Stimulated activated CD4-positive, alpha-beta T cell treated with anti-CD3 and anti-CD28 coated beads, Interleukin-15, amount 100 ng/mL, for 24 hours (primary cell): ENCODE measurements around the gene ZNF248.
"Not testable (repeated sequence)": the region's sequence is repeated elsewhere in the genome, so short reads cannot be mapped to it uniquely, and the experiment has no call there.

ENCODE experiments used
- DNase-seq: peaks from one replicate; pipeline ENCODE4 v3.0.0-alpha.2; 2020

Gene ZNF248

DNA sequence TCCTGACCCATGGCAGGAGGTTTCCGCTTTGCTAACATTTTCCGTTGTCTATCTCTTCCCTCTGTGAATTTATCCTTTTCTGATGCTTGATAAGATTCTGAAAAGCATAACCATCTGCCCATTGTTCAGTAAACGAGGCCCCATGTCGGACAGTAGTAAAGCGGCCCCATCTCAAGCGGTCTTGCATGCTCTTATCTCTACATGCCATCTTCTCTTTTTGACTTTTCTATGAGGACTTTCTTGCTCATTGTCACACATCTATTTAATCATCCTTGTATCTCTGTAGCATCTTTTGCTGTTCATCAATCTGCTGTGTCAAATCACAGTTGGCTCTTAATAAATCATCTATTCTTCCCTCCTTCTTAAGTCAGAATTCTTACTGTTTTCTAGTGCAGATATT, 37.6 kb downstream of the ZNF248 start:
- DNase-seq = no peak

DNA sequence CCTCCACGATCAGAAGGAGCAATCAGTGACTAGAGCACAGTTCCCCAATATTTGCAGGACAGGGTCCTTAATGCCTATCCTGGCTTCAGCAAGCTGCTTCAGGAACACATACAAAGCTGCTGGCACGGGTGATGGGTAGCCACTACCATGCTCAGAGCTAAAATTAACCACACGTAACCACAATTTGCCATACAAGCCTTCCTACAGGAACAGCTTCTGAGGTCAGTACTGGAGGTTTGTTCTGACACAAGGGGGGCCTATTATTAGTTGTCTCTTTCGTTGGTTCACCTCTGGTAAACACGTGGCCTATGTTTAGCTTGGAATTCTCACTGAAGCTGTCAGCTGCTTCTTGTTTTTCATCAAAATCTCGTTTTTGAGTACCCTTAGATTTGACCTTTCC, 41.1 kb downstream of the ZNF248 start:
- no peak for DNase-seq

DNA sequence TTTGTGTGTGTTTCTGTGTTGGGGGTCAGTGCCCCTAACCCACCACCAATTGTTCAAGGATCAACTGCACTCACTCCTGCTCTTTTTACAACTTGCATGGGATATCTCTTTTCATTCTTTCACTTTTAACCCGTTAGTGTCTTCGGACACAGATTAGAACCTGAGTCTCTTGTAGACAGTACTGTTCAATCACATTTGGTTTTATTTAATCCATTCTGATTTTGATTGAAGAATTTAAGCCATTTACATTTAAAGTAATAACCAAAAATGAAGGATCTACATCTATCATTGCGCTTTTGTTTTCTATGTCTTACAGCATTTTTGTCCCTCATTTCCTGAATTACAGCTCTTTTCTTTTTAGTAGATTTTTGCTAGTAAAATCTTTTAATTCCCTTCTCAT, 43.6 kb downstream of the ZNF248 start:
- no peak for DNase-seq

DNA sequence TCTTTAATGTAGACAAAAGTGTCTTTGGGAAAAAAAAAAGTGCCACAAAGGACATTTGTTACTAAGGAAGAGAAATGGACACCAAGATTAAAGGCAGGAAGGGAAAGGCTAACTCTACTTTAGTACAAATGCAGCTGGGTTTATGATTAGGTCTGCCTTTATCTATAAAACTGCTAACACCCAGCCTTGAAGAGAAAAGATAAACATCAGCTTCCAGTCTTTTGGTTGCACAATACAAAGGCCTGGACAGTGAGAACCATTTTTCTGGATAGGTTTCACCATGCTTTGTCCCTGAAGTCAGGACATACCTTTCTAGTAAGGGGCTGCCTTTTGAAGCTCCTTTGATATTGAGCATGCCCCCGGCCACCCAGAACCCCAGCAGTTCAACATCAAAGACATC, 45.1 kb downstream of the ZNF248 start:
- DNase-seq = no peak

DNA sequence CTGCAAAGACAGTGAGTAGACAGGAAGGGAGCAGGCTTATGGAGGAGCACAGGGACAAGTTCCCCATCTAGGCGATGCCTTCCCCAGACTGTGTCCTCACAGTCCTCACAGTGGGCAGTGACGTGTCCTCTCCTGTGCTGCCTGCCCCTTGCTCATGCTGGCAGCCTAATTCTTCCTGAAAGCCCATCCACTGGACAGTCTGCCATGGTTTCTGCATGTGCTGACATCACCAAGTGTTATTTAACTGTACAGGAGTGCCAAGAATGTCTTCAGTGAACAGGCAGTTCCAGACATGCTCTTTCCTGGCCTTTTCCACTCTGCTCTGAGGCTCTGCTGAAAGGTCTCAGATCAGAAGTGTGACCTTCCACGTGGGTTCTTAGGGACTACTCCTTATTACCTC, 54.1 kb downstream of the ZNF248 start:
- DNase-seq = no peak

DNA sequence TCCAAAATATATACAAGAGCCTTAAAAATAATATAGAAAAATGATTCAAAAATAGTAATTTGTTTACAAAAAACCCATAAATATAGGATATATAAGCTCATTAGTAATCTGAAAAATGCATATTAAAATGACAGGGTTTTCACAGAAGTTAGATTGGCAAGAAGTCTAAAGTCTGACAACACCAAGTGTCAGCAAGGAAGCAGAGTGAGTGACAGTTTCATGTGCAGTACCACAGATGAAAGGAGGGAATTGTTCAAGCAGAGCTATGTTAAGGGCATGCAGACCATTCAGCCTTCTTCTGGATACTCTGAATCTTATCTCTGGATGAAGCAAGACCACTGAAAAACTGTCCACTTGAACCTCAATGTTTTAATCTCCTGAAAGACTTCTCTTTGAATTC, 55.9 kb downstream of the ZNF248 start:
- no peak for DNase-seq

DNA sequence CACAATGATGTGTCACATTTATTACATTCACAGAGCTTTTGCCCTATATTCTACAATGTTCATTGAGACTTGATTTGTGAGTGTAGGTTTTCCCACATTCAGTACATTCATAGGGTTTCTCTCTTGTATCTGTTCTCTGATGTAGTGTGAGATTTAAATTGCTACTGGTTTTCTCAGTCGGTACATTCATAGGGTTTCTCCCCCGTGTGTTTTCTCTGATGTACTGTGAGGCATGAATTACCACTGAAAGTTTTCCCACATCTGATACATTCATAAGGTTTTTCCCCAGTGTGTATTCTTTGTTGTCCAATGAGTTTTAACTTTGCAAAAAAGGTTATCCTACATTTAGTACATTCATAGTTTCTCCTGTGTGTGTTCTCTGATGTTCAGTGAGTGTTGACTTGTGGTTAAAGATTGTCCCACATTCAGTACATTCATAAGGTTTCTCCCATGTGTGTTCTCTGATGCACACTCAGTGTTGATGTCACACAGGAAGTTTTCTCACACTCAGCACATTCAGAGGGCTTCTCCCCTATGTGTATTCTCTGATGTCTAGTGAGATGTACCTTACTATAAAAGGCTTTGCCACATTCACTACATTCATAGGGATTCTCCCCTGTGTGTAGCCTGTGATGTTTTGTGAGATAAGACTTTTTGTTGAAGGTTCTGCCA, 63.0 kb downstream of the ZNF248 start:
- no peak for DNase-seq

DNA sequence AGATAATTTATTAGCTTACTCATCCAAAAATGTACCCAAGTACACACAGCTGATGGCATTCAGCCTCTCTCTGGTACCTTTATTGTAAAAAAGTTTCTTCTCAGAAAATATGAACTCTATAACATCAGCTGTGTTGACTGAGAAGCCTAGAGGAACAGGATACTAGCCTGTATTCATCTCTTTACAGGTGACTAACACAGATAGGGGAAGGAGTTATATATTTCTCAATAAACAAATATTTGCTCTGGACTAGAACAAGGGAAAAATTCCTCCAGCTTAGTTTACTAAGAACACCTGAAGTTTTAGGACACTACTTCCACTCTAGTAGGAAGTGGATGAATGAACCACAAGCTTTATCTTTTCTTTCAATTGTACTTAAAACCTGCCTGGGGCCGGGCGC, 67.8 kb downstream of the ZNF248 start:
- no peak for DNase-seq

DNA sequence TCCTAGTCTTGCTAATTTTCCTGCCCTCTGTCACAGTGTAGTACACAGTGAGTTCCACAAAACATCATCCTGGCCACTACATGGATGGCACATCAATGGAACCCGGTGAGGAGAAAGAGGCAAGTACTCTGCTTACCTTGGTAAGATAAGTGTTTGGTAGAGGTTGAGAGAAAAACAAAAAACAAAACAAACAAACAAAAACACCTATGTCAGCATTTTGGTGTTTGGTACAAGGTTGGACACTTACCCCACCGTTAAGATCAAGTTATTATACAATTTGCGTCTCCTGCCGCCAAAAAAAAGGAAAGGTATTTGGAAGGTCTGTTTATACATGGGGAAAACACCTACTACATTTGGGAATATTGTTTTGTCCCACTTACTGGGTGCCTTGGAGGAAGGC, 72.7 kb downstream of the ZNF248 start:
- no peak for DNase-seq

DNA sequence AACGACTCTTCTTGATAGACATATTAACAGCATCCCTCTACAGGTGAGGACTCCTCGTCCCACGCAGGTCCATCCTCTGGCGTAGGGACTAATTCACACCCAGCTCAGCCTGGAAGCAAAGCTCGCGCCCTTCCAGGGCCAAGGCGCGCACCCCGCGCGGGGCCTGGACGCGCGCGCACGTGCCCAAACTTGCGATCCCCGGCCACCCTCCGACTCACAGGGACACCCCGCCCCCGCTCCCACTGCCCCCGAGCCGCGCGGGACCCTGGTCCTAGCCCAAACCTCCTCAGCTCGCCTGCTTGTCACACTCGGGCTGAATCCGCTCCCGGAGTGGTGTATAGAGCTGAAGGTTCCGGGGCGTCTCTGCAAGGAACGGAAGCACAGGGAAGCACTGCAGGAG, 76.9 kb downstream of the ZNF248 start:
- DNase-seq = no peak

DNA sequence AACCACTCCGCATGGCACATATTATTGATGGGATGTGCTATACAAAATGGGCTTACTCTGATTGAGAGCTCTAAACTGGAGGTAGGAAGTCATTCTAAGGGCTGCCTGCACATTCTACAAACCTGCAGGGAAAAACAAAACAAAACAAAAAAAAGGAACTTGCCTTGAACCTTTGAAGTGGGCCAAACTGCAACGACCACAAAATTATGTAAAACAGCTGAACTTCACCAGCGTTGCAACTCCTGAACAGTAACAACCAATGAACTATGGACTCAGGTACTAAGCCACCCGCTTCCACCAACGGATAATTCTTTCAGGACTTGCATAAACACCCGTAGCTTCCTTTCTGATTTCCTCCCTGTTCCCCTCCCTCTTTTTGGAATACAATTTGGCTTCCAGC, 80.4 kb downstream of the ZNF248 start:
- no peak for DNase-seq

DNA sequence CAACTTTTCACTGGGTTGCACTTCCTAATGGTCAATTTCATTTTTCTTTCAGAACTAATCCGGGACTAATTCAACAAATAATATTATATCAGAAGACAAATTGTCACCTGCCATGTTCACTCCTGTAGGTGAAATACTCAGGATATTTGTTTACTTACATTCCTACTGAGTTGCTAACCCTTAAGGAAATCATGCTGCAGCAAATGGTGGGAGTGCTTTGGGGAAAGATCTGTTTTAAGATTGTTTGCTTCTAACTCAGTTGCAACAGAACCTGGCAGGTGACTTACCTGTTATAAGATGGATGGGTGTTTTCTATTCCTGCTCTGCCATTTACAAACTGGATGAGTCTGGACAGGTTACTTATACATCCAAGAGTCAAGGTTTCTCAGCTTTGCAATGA, 81.8 kb downstream of the ZNF248 start:
- no peak for DNase-seq

DNA sequence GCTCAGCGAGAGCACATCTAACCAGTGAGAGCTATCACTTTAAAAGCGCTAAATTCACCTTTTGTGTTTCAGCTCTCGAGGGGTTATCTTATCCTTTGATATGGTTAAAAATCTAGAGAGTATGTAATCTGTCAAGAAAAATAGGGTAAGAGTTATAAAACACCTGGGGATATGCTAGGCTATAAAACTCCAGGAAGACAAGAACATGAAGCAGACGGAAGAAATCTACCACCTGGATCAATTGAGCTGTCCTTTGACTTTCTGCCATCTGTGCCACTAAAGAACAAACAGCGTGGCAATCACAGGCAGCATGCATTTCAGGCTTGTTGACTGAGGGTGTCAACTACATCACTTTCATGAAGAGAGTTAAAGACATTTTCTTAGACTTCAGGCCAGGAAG, 83.1 kb downstream of the ZNF248 start:
- no peak for DNase-seq

DNA sequence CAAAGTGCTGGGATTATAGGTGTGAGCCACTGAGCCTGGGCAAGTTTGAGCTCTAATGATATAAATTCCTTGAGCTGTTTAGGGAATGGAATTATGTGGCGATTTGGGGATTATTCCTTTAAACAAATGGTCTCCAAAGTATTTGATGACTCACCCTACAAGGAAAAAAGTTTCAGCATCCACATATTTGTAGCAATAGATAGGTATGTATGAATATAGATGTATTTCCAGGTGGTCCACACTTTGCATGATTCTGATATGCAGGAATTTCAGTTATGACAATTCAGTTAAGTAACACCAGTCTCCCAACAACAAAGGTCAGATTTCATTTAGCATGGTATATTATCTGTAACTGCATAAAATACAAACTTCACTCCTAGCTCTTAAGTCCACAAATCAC, 92.2 kb downstream of the ZNF248 start:
- no peak for DNase-seq

DNA sequence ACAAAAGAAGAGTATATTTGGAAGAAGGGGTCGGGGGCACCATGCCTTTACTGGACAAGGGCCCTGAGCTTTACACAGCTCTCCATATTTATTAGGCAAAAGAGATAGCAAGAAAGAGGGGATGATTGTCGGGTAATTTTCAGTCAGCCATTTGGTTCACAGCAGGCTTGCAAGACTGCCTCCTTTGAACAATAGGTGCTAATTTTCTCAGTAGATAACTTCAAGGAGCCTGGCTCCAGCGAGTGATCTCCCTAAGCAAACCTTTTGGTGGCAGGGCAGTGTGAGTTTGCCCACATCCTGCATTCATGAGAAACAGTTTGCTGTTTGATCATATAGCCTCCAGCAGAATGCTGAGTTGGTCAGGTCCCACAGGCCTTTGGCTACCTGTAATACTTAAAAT, 94.3 kb downstream of the ZNF248 start:
- DNase-seq = no peak

DNA sequence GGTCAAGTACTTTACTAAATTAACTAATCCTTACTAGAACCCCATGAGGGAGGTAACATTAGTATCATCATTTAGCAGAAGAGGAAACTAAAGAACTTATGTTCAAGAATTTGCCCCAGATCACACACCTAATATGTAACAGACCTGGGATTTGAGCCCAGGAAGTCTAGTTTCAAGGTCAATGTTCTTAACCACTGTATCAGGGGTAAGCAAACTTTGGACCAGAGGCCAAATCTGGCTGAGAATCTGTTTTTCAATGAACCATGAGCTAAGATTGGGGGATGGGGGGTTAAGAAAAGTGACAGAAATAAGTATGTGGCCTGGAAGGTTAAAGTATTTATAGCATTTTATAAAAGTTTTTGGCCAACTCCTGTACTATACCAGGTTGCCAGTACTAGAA, 95.1 kb downstream of the ZNF248 start:
- DNase-seq = no peak

DNA sequence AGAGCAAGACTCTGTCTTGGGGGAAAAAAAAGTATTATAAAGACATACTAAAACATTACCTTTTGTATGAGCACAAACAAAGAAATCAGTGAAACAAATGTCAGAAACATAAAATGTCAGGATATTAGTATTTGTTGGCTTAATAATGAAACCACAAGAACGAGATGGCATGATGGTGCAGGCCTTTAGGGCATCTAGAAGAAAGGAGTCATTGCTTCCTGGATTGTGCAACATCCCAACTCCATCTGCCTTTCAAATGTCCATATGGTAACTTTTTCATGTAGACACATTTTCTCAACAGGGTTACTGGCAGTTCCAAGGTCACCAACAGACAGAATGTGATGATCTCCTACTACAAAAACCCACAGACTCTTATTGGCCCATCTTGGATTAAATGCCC, 96.6 kb downstream of the ZNF248 start:
- no peak for DNase-seq

DNA sequence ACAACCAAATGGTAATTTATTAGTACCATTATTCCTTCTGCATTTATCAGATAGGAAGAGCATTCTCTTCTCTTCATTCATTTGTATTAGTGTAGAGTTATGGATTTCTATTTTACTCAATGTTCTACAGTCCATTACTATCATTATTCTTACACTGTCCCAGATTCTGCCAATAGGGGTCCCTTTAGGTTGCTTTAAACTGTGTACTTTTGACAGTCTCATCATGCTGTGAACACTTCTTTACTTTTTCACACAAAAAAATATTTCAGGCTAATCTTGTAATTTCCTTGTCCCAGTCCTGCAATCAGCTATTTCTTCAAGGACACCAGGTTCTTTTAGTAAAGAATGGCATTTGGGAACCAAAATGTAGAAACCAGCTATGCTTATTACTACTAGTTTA, 99.3 kb downstream of the ZNF248 start:
- DNase-seq = no peak

DNA sequence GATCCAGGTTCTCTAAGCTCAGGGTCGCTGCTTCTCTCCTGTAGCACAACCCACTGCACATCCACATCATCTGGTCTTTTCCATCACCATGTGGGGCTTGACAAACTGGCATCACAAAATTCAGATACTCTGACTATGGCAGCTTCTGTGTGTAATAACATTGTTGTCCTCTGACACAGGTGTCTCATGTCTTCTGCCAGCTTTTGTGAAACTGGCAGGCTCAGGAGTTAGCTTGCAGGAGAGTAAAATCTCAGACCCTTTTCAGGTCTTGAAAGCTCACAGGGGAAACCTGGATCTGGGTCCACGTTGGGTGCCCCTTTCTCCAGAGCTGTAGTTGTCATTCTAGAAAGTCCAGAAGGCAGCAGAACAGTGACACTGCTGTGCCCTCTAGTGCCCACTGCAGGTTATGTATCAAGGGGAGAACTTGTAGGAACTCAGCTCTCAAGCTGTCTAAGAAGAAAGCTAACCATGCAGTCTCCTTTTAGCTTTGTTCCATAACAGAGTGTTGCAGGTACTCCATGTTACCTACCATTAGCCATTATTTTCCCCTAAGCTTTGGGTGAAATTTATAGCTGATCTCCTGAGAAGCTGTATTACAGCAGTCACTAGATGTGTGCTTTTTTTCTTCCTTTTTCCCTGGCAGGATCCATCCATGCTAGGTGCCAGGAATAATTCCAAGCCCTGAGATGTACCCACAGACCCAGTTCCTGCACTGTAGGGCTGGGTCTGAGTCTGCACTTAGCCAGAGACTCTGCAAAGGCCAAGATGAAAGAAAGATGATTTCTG, 102.7 kb downstream of the ZNF248 start:
- DNase-seq = no peak

DNA sequence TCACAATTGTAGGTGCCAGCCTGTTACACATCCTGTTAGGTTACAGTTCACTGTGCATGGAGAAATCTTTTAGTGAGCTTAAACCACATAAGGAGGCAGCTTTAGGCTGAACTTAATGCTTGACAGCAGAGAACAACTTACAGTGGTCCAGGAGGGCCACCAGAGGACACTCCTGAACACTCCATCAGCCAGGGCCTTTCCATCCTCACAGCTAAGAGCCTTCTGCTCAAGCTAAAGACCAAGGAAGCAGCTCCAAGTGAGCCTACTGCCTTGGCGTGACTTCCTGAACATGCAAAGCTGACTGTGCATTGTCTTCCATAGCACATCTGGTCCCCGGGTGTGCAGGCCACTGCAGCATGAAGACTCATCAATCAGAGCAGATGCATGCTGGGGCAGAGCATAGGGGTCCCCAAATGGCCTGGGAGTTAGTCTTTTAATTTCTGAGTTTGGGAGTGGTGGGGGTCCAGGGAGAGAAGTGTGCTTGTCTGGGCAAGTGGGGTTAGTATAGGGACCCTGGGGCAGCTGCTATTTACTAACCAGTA, 105.0 kb downstream of the ZNF248 start:
- DNase-seq = no peak

DNA sequence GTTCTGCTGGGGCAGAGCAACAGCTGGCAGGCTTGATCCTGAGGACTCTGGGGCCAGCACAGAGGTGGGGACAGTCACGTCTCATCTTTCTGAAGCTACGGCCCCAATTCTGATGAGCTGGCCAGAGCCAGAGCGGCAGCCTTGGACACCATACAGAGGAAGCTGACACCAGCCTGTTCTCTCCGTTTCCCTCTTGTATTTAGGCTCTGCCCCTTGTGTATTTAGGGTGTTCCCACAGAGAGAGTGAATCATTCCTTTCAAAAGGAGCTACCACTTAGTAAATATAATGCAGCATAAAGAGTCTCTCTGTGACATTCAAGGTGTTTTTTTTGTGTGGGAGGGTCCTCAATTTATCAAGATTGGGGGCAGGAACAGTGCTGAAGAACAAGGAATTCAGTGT, 109.2 kb downstream of the ZNF248 start:
- no peak for DNase-seq

DNA sequence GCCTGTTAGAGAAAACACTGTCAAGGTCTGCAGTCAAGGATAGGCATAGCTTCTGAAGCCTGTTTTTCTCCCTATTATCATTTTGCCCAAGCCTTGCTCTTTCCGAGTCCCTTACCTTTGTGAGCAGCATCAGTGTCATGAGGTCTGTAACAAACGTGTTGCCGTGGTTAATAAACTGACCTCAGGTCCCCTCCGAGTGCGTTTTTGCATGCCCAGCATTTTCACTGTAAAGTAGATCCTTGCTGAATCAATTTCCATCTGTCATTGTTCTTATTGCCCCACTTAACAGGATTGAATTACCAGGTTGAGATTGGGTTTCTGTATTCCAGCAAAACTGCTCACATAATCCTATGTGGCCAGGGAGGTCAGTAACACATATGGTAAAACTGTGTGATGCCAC, 110.3 kb downstream of the ZNF248 start:
- DNase-seq = no peak

DNA sequence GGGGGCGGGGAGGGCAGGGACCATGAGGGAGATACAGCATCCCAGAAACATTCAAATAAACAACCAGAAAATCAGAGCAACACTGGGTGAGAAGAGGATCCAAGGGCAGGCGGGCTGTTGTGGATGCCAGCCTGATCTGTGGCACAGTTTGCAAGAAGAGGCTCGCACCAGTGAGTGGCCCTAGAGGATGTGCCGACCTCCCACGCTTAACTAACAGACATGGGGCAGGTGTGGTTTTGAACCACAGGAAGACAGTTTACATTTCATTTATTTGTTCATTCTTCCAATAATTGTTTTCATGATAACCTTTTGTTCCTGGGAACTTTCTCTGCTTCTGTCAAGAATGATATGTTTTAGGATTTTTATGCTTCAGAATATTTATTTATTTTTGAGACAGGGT, 115.6 kb downstream of the ZNF248 start:
- no peak for DNase-seq

DNA sequence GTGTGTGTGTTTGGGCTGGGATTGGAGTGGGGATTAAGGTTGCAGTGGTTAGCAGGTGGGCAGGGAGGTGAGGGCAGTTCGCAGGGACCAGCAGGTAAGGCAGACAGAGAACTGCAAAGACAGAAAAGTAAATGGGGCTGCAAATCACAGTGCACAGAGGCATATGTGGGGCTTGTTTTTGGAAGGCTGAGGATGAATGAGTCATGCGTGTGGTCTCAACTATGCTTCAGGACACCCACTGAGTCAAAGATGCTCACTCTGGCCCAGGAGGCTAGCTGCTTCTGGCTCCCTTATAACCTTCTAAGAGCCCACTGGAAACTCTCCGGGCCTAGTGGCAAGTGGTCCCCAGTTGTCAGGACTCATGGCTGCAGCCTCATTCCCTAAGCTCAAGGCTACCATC, 118.2 kb downstream of the ZNF248 start:
- no peak for DNase-seq

DNA sequence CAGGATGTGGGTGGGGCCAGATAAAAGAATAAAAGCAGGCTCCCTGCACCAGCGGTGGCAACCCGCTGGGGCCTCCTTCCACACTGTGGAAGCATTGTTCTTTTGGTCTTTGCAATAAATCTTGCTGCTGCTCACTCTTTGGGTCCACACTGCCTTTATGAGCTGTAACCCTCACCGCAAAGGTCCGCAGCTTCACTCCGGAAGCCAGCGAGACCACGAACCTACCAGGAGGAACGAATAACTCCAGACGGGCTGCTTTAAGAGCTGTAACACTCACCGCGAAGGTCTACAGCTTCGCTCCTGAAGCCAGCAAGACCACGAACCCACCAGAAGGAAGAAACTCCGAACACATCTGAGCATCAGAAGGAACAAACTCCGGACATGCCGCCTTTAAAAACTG, 119.2 kb downstream of the ZNF248 start:
- DNase-seq = not testable (repeated sequence)
